RWPE2 (cell line): Measurements from ENCODE around the gene GNGT2.
A peak's percentile ranks its signal among the peaks of the same experiment; 100 is the strongest.

ENCODE experiments used
- ATAC-seq: fragments of 200-7000 bp; cut with Tn5 transposase; 3 replicates; pipeline ENCODE4 v1.9.1; 2021; ENCODE audit warnings: low read depth
- DNase-seq: peaks from one replicate; pipeline ENCODE4 v3.0.0-alpha.2; 2020; ENCODE audit warnings: low spot score
- H3K27ac ChIP-seq: fragments of 450-650 bp; 2 replicates; pipeline ENCODE4 v1.5.1; 2017; ENCODE audit warnings: mild to moderate bottlenecking; ENCODE audit not compliant: poor library complexity, severe bottlenecking
- H3K27me3 ChIP-seq: fragments of 250-450 bp; sonication (Bioruptor Pico); 2 replicates; pipeline ENCODE4 v1.5.1; 2021; ENCODE audit warnings: mild to moderate bottlenecking, moderate library complexity; ENCODE audit not compliant: insufficient read depth, poor library complexity, severe bottlenecking
- H3K36me3 ChIP-seq: fragments of 250-450 bp; sonication (Bioruptor Pico); 2 replicates; pipeline ENCODE4 v1.5.1; 2020; ENCODE audit warnings: low read depth, mild to moderate bottlenecking, moderate library complexity
- H3K4me1 ChIP-seq: fragments of 250-450 bp; sonication (Bioruptor Pico); 2 replicates; pipeline ENCODE4 v1.5.1; 2021; ENCODE audit warnings: mild to moderate bottlenecking, moderate library complexity; ENCODE audit not compliant: insufficient read depth, poor library complexity, severe bottlenecking
- H3K4me3 ChIP-seq: fragments of 250-450 bp; sonication (Bioruptor Pico); 2 replicates; pipeline ENCODE4 v1.5.1; 2021; ENCODE audit warnings: mild to moderate bottlenecking, moderate library complexity; ENCODE audit not compliant: severe bottlenecking
- H3K9me3 ChIP-seq: fragments of 250-450 bp; sonication (Bioruptor Pico); 2 replicates; pipeline ENCODE4 v1.5.1; 2021; ENCODE audit warnings: mild to moderate bottlenecking, moderate library complexity; ENCODE audit not compliant: severe bottlenecking
- CTCF ChIP-seq: fragments of 450-650 bp; IDR thresholded peaks from one replicate; pipeline ENCODE4 v1.5.1; 2017; ENCODE audit warnings: mild to moderate bottlenecking, moderate library complexity; ENCODE audit not compliant: poor library complexity, severe bottlenecking

Gene GNGT2

GRCh38 chr17:49229805-49230600 lies 19.6 kb upstream of the GNGT2 start:
- Histone ChIP-seq H3K4me1 (no peaks in the 10 kb centered on the region), H3K36me3 (no peaks in the 10 kb centered on the region), H3K27ac (no peak overlapping the region), H3K27me3 (peaks cover 19% of the 10 kb centered on the region), H3K4me3 (peak overlapping the region; percentile 39), H3K9me3 (no peaks in the 10 kb centered on the region)
- no peak for ATAC-seq
- TF ChIP-seq CTCF, result no peak
- DNase-seq, result peak; percentile 53

DNA sequence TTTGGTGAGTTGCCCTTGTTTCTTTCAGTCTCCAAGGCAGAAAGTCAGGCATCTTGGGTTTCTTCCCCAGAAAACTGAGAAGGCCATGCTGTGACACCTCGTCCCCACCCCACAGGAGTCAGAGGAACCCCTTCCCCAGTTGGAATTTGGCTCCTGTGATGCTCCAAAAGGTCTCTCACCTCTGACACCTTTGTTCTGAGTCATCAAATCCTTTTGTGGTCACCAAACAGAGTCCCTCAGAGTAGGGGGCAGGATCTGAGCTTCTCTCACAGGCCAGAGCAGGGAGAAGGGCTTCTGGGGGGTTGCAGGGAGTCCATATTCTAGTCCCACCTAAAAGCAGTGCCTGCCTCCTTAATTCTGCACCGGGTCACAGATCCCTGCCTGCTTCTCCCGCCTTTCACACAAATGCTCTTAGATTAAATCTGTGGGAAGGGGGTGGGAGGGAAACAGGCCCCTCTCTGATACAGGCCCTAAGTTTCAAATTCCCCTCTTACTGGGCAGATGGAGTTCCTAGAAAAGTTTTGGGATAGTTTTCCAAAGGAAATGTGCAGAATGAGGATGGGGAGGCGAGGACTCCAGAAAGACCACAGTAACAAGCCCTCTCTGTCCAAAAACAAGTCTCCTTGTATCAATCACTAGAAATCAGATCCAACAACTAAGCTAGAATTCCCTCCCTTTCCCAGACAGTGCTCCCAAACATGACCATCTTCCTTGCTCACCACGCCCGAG lies 18.9 kb upstream of the GNGT2 start:
- H3K27me3 ChIP-seq, result peaks cover 27% of the 10 kb centered on the region
- no peaks in the 10 kb centered on the region for H3K36me3 ChIP-seq
- no peak for DNase-seq
- H3K4me1 ChIP-seq, result no peaks in the 10 kb centered on the region
- no peak for TF ChIP-seq CTCF
- no peak overlapping the region for H3K27ac ChIP-seq
- no peak for ATAC-seq
- H3K4me3 ChIP-seq, result no peak overlapping the region
- H3K9me3 ChIP-seq, result no peaks in the 10 kb centered on the region

- H3K27me3 ChIP-seq, result peaks cover 43% of the 10 kb centered on the region
- H3K9me3 ChIP-seq, result no peaks in the 10 kb centered on the region
- H3K4me1 ChIP-seq, result no peaks in the 10 kb centered on the region
- peak; percentile 87 for TF ChIP-seq CTCF
- no peak overlapping the region for H3K27ac ChIP-seq
- DNase-seq (peak; percentile 63), ATAC-seq (peak; percentile 53)
- H3K4me3 ChIP-seq, result no peak overlapping the region
- no peaks in the 10 kb centered on the region for H3K36me3 ChIP-seq
These were observed 17.3 kb upstream of the GNGT2 start for GRCh38 chr17:49227436-49228261.

DNA sequence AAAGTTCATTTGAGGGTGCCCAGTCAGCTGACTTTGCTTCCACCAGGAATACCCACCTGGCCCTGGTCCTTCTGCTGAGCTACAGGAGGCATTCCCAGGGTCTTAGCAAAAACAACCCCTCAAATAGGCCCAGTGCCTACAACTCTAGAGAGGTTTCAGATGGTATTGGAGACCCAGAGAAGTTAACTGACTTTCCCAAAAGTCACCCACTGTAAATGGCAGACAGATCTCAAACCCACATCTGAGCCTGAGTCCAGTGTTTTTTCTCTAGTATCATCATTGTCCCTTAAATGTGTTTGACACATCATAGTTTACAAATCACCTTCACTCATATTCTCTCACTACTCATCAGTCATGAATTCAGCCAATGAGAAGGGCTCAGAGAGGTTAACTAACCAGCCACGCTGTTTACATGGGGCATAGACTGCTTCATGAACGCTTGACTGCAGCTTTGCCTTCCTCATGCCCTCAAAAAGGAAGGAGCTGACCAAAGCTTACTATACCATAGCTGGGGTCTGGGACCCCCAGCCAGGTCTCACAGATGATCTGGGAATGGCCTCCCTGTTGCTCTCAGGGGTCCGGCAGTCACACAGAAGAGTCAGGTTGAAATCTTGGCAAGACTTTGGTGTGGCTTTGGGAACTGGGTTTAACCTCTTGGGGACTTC lies 16.5 kb upstream of the GNGT2 start:
- Histone ChIP-seq H3K4me1 (no peaks in the 10 kb centered on the region), H3K27ac (no peak overlapping the region), H3K9me3 (no peaks in the 10 kb centered on the region), H3K4me3 (no peak overlapping the region), H3K27me3 (peaks cover 50% of the 10 kb centered on the region), H3K36me3 (no peaks in the 10 kb centered on the region)
- TF ChIP-seq CTCF, result no peak
- ATAC-seq (no peak), DNase-seq (no peak)
